NB4 (cell line): ENCODE data around the gene MDC1.
A peak's percentile ranks its signal among the peaks of the same experiment; 100 is the strongest.
"Not testable (repeated sequence)": the region's sequence is repeated elsewhere in the genome, so short reads cannot be mapped to it uniquely, and the experiment has no call there.

Experiments
- DNase-seq: peaks from one replicate; pipeline ENCODE4 v3.0.0; 2010; ENCODE audit warnings: low read depth
- H3K4me3 ChIP-seq: one replicate; pipeline ENCODE4 v1.5.1; 2011; ENCODE audit warnings: mild to moderate bottlenecking, low read depth, low read length, moderate library complexity
- CTCF ChIP-seq: IDR thresholded peaks from one replicate; pipeline ENCODE4 v1.5.1; 2012; ENCODE audit warnings: low read depth, low read length
- MAX ChIP-seq: IDR thresholded peaks from 2 replicates; pipeline ENCODE4 v1.6.1; 2011; ENCODE audit warnings: low read depth, low read length
- MYC ChIP-seq: IDR thresholded peaks from 2 replicates; pipeline ENCODE4 v1.6.1; 2011; ENCODE audit warnings: low read depth, low read length
- POLR2A ChIP-seq: IDR thresholded peaks from 2 replicates; pipeline ENCODE4 v1.6.1; 2011; ENCODE audit warnings: mild to moderate bottlenecking; ENCODE audit not compliant: insufficient read length; ENCODE audit errors: extremely low read depth

The MDC1 gene

GRCh38 chr6:30727920-30728553, 11.0 kb upstream of the MDC1 start:
- DNase-seq = peak; percentile 38
- TF ChIP-seq MAX (no peak), MYC (no peak), POLR2A (no peak), CTCF (no peak)
- H3K4me3 ChIP-seq = no peak overlapping the region

DNA sequence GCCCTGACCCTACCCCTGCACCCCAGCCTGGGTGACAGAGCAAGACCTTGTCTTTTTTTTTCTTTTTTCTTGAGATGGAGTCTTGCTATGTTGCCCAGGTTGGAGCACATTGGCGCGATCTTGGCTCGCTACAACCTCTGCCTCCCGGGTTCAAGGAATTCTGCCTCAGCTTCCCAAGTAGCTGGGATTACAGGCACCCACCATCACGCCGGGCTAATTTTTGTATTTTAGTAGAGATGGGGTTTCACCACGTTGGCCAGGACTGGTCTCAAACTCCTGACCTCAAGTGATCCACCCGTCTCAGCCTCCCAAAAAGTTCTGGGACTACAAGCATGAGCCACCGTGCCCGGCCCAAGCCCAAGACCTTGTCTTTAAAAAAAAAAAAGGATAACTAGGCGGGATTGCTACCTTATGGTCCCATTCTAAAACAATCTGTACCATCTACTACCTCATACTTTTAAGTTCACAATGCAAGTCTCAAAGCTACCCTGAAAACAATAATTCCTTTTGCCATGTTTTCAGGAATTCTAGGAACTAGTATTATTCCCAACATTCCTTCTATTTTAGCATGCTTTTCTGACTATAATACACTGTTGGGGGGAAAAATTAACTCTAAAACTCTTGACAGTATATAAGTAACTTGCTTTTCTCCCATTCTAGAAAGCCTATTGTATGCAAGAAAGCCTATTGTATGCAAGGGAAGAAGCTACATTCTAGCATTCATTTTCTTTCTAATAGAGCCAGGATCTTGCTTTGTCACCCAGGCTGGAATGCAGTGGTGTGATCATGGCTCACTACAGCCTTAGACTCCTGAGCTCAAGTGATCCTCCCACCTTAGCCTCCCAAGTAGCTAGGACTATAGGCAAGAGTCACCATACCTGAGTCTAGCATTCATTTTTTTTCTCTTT, 9.7 kb upstream of the MDC1 start:
- no peak for TF ChIP-seq CTCF
- TF ChIP-seq MYC = no peak
- no peak for TF ChIP-seq MAX
- no peak for TF ChIP-seq POLR2A
- no peak for DNase-seq
- no peak overlapping the region for H3K4me3 ChIP-seq

- peak; percentile 54 for DNase-seq
- TF ChIP-seq MYC = no peak
- TF ChIP-seq CTCF = no peak
- TF ChIP-seq POLR2A = no peak
- no peak for TF ChIP-seq MAX
- H3K4me3 ChIP-seq = no peak overlapping the region
These were observed 8.8 kb upstream of the MDC1 start for GRCh38 chr6:30725713-30726505.

- peak overlapping the region; percentile 17 for H3K4me3 ChIP-seq
These were observed 8.0 kb upstream of the MDC1 start for GRCh38 chr6:30724906-30725667.

GRCh38 chr6:30723843-30724741, 7.0 kb upstream of the MDC1 start:
- not testable (repeated sequence) for DNase-seq
- H3K4me3 ChIP-seq = peak overlapping the region; percentile 37

More at GRCh38 chr6:30724906-30725667, 8.0 kb upstream of the MDC1 start:
- peak; percentile 15 for TF ChIP-seq POLR2A
- no peak for TF ChIP-seq MAX
- DNase-seq = peak; percentile 43

DNA sequence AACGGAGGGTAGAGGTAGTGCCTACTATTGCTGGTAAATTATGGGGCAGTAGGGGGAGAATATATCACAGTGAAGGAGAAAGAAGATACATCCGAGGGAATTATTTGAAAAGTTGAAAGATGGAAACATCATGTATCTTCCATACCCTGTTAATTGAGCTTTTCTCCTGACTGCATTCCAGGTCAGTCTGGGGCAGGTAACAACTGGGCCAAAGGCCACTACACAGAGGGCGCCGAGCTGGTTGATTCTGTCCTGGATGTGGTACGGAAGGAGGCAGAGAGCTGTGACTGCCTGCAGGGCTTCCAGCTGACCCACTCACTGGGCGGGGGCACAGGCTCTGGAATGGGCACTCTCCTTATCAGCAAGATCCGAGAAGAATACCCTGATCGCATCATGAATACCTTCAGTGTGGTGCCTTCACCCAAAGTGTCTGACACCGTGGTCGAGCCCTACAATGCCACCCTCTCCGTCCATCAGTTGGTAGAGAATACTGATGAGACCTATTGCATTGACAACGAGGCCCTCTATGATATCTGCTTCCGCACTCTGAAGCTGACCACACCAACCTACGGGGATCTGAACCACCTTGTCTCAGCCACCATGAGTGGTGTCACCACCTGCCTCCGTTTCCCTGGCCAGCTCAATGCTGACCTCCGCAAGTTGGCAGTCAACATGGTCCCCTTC, 6.2 kb upstream of the MDC1 start:
- peak overlapping the region; percentile 94 for H3K4me3 ChIP-seq
- not testable (repeated sequence) for DNase-seq
